ENCODE measurements around the gene MED29. TPM values are rescaled to one million over a fixed set of nuclear protein-coding genes. Genes with fewer than 3 reads are reported as not detected.

Gene MED29
- total and polyA plus RNA-seq, 2 donors (not counting 1 experiment from before 2014, with no cell fraction given), result 33.0 to 47.5 TPM

DNA sequence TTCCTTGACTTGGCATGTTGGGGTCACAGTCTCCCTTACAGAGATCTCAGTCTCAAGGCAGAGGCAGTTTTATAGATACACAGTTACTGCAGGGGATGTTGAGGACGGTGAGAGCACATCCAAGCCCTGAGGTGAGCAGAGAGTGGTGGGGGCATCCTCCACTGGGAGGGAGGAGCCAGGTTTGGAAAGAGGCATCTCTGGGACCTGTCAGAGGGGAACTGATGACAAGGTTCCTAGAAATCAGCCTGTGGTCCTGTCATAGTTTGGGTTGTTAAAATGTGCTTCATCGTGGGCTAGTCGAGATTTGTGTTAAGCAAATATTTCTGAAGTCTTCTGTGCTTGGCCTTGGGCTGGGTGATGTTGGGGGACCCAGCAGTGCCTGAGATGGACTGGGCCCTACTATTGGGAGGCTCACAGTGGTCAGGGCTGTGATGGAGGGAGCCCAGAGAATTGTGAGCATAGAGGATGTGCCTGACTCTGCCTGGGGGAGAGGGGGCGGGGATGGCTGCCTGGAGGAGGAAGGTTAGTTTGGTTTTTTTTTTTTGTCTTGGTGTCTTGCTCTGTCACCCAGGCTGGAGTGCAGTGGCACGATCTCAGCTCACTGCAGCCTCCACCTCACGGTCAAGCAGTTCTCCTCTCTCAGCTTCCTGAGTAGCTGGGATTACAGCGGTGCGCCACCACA is 58.1 kb downstream of the MED29 start:
- intact Hi-C loops (cut with micrococcal nuclease), result loop anchor here (10.0 kb wide), 1 partner anchor 386 kb away; the partner anchor contains the start of gene DYRK1B
- Mint-ChIP-seq H3K4me3 (peak overlapping the region; percentile 71), H3K9me3 (ENCODE audit: insufficient read depth) (no peaks in the 10 kb centered on the region), H3K27me3 (no peaks in the 10 kb centered on the region), H3K27ac (peak overlapping the region; percentile 91), H3K4me1 (peaks cover 73% of the 10 kb centered on the region)
- Histone ChIP-seq H4K20me1 (ENCODE audit: control insufficient read depth, insufficient read depth, low read length, poor library complexity, severe bottlenecking) (peaks cover 74% of the 10 kb centered on the region), H3K36me3 (replicated peaks in 1 of 2; ENCODE audit: control extremely low read depth in 1 of 2, control insufficient read depth in 1 of 2, extremely low read depth in 1 of 2, insufficient read depth in 2 of 2, low read length in 1 of 2) (peaks cover 0 to 31% of the 10 kb centered on the region in 2 experiments), H3K4me2 (replicated peaks; ENCODE audit: low read depth, low read length, poor library complexity, severe bottlenecking) (peak overlapping the region; percentile 43), H3K4me1 (ENCODE audit: control insufficient read depth in 2 of 2, insufficient read depth in 2 of 2, low read length in 2 of 2) (peaks cover 42 to 53% of the 10 kb centered on the region in 2 donors), H2AFZ (ENCODE audit: insufficient read depth, low read depth, low read length, poor library complexity, severe bottlenecking) (no peak overlapping the region), H3K9ac (ENCODE audit: low read length) (no peak overlapping the region), H3K4me3 (ENCODE audit: control extremely low read depth in 1 of 5, extremely low read depth in 1 of 5, insufficient read depth in 1 of 5, low read depth in 2 of 5, low read length in 4 of 5) (no peak overlapping the region), H3K27ac (ENCODE audit: low read length in 2 of 2) (peak overlapping the region in 1 of 2 donors; percentile 58), H3K79me2 (ENCODE audit: control insufficient read depth, insufficient read depth, low read length) (peaks cover 94% of the 10 kb centered on the region), H3K9me3 (ENCODE audit: control extremely low read depth in 1 of 3, control insufficient read depth in 2 of 3, insufficient read depth in 1 of 3, low read length in 2 of 3) (no peaks in the 10 kb centered on the region), H3K27me3 (replicated peaks in 1 of 4; ENCODE audit: control extremely low read depth in 1 of 4, control insufficient read depth in 3 of 4, insufficient read depth in 4 of 4, low read length in 3 of 4) (no peaks in the 10 kb centered on the region)
- 66% methylated on average over 6 of the region's 8 CpGs for WGBS (ENCODE audit: insufficient coverage)
- CTCF ChIA-PET, result interaction anchor here (1.5 kb wide), 1 partner anchor 25 kb away, joined by 5 read pairs; no protein-coding TSS in a partner anchor
- POLR2A ChIA-PET, result no interaction called here
- DNase-seq, result no peak
- no peak for TF ChIP-seq EZH2 (IDR thresholded peaks at IDR 0.05; ENCODE audit: borderline replicate concordance, insufficient read depth, low read depth, low read length, poor library complexity, severe bottlenecking)
- TF ChIP-seq, protein P1, sequence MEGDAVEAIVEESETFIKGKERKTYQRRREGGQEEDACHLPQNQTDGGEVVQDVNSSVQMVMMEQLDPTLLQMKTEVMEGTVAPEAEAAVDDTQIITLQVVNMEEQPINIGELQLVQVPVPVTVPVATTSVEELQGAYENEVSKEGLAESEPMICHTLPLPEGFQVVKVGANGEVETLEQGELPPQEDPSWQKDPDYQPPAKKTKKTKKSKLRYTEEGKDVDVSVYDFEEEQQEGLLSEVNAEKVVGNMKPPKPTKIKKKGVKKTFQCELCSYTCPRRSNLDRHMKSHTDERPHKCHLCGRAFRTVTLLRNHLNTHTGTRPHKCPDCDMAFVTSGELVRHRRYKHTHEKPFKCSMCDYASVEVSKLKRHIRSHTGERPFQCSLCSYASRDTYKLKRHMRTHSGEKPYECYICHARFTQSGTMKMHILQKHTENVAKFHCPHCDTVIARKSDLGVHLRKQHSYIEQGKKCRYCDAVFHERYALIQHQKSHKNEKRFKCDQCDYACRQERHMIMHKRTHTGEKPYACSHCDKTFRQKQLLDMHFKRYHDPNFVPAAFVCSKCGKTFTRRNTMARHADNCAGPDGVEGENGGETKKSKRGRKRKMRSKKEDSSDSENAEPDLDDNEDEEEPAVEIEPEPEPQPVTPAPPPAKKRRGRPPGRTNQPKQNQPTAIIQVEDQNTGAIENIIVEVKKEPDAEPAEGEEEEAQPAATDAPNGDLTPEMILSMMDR (IDR thresholded peaks at IDR 0.05), result no peak
- ATAC-seq (ENCODE audit: low read depth), result no peak

Small RNAs within 50 kb of the gene (small RNA-seq; reads per million reads assigned to genes)
- gene AC011445.2 (ENCODE audit: insufficient read length, low read depth, low replicate concordance) (not detected), gene MIR4530 (ENCODE audit: insufficient read length, low read depth, low replicate concordance) (not detected), gene RN7SL566P (ENCODE audit: insufficient read length, low read depth, low replicate concordance) (not detected)

Other genes with a start within 250 kb of the MED29 start
- not detected in 2 replicates for gene NCCRP1, start 194.4 kb upstream of the MED29 start, total RNA-seq
- gene NCCRP1, start 194.4 kb upstream of the MED29 start, polyA plus RNA-seq, result 0.04 and 0.10 TPM in 2 replicates
- not detected in 2 replicates for gene SYCN, start 187.1 kb upstream of the MED29 start, total RNA-seq
- not detected in 2 replicates for gene SYCN, start 187.1 kb upstream of the MED29 start, polyA plus RNA-seq
- not detected in 2 replicates for gene IFNL3, start 146.4 kb upstream of the MED29 start, total RNA-seq
- gene IFNL3, start 146.4 kb upstream of the MED29 start, polyA plus RNA-seq, result not detected in 2 replicates
- gene IFNL4, start 142.5 kb upstream of the MED29 start, total RNA-seq, result not detected in 2 replicates
- not detected in 2 replicates for gene IFNL4, start 142.5 kb upstream of the MED29 start, polyA plus RNA-seq
- not detected in 2 replicates for gene IFNL2, start 123.0 kb upstream of the MED29 start, total RNA-seq
- not detected in 2 replicates for gene IFNL2, start 123.0 kb upstream of the MED29 start, polyA plus RNA-seq
- not detected in 2 replicates for gene IFNL1, start 95.0 kb upstream of the MED29 start, total RNA-seq
- not detected in 2 replicates for gene IFNL1, start 95.0 kb upstream of the MED29 start, polyA plus RNA-seq
- 1.0 and 1.7 TPM in 2 replicates for gene LRFN1, start 70.5 kb upstream of the MED29 start, total RNA-seq
- gene LRFN1, start 70.5 kb upstream of the MED29 start, polyA plus RNA-seq, result 1.8 and 2.9 TPM in 2 replicates
- 169 and 176 TPM in 2 replicates for gene GMFG, start 55.3 kb upstream of the MED29 start, total RNA-seq
- gene GMFG, start 55.3 kb upstream of the MED29 start, polyA plus RNA-seq, result 161 and 174 TPM in 2 replicates
- gene SAMD4B, start 49.0 kb upstream of the MED29 start, total RNA-seq, result 90.0 and 96.1 TPM in 2 replicates
- 62.9 and 87.3 TPM in 2 replicates for gene SAMD4B, start 49.0 kb upstream of the MED29 start, polyA plus RNA-seq
- gene PAF1, start 272 bp upstream of the MED29 start, total RNA-seq, result 54.6 and 59.9 TPM in 2 replicates
- gene PAF1, start 272 bp upstream of the MED29 start, polyA plus RNA-seq, result 387 and 819 TPM in 2 replicates
- gene ZFP36, start 15.5 kb downstream of the MED29 start, total RNA-seq, result 252 and 260 TPM in 2 replicates
- 1,123 and 1,633 TPM in 2 replicates for gene ZFP36, start 15.5 kb downstream of the MED29 start, polyA plus RNA-seq
- gene PLEKHG2, start 21.3 kb downstream of the MED29 start, total RNA-seq, result 154 and 167 TPM in 2 replicates
- 27.0 and 32.3 TPM in 2 replicates for gene PLEKHG2, start 21.3 kb downstream of the MED29 start, polyA plus RNA-seq
- gene RPS16, start 44.6 kb downstream of the MED29 start, total RNA-seq, result 3,766 and 3,910 TPM in 2 replicates
- gene RPS16, start 44.6 kb downstream of the MED29 start, polyA plus RNA-seq, result 5,199 and 6,448 TPM in 2 replicates
- 195 and 203 TPM in 2 replicates for gene SUPT5H, start 54.2 kb downstream of the MED29 start, total RNA-seq
- 119 and 197 TPM in 2 replicates for gene SUPT5H, start 54.2 kb downstream of the MED29 start, polyA plus RNA-seq
- gene TIMM50, start 89.5 kb downstream of the MED29 start, total RNA-seq, result 52.3 and 55.3 TPM in 2 replicates
- gene TIMM50, start 89.5 kb downstream of the MED29 start, polyA plus RNA-seq, result 25.7 and 27.9 TPM in 2 replicates
- 0.41 and 1.1 TPM in 2 replicates for gene DLL3, start 107.6 kb downstream of the MED29 start, total RNA-seq
- 0.30 and 0.46 TPM in 2 replicates for gene DLL3, start 107.6 kb downstream of the MED29 start, polyA plus RNA-seq
- not detected in 2 replicates for gene SELENOV, start 123.8 kb downstream of the MED29 start, total RNA-seq
- gene SELENOV, start 123.8 kb downstream of the MED29 start, polyA plus RNA-seq, result not detected in 2 replicates
- 6.0 and 7.6 TPM in 2 replicates for gene EID2B, start 141.5 kb downstream of the MED29 start, total RNA-seq
- gene EID2B, start 141.5 kb downstream of the MED29 start, polyA plus RNA-seq, result 2.1 and 3.0 TPM in 2 replicates
- 13.8 and 14.1 TPM in 2 replicates for gene EID2, start 148.8 kb downstream of the MED29 start, total RNA-seq
- gene EID2, start 148.8 kb downstream of the MED29 start, polyA plus RNA-seq, result 5.2 and 6.2 TPM in 2 replicates
- not detected in 2 replicates for gene LGALS13, start 211.1 kb downstream of the MED29 start, total RNA-seq
- not detected in 2 replicates for gene LGALS13, start 211.1 kb downstream of the MED29 start, polyA plus RNA-seq

Measured in B cell (primary cell).